Activated CD4-positive, CD25-positive, alpha-beta regulatory T cell treated with anti-CD3 and anti-CD28 coated beads, Interleukin-2, amount 50 U/mL, for 72 hours (primary cell): ENCODE measurements around the gene CHRDL2.

Source experiments
- DNase-seq: peaks from one replicate; pipeline ENCODE4 v3.0.0; 2021

CHRDL2 gene

DNA sequence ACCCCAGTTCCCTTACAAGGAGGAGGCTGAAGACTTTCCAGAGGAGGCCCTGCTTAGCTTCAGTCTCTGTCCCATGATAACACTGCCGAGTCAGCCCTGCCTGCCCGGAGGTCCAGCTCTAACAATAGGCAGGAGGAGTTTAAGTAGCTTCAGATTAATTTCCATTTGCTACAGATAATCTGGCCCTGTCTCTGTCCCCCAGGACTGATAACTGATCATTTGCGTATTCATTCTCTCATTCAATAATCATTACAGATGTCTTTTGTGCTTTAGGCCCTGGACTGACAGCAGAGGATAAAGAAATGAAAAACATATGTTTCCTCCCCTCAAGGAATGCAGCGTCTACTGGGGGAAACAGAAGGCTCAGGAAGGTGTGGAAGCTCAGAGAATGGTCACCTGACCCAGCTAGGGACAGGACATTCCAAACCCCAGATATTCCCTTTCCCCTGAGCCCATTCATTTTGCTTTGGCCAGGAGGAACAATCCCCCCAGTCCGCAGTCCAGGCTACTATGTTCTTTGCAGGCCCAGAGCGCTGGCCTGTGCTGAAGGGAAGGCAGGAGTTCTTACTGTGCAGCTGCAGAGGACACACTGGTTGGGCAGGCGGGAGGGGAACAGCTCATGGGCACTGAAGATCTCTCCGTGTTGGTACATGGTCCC, 20.8 kb downstream of the CHRDL2 start:
- no peak for DNase-seq

DNA sequence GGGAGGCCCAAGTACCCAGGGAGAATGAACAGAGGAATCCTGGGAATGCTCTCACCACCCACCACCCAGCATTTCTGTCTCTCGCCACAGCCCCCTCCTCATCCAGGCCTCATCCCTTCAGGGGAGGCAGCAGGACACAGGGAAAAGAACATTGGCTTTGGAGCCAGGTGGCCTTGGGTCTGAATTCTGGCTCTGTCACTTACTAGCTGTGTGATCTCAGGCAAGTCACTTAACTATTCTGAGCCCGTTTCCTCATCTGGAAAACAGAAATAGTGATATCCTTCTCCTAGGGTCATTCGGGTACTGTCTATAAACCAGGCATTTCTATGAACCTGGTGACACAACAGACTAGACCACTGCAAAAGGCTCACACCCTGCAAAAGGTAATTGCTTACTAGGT, 22.1 kb downstream of the CHRDL2 start:
- DNase-seq: no peak

- DNase-seq: no peak
These were observed 23.4 kb downstream of the CHRDL2 start for GRCh38 chr11:74707602-74708510.

DNA sequence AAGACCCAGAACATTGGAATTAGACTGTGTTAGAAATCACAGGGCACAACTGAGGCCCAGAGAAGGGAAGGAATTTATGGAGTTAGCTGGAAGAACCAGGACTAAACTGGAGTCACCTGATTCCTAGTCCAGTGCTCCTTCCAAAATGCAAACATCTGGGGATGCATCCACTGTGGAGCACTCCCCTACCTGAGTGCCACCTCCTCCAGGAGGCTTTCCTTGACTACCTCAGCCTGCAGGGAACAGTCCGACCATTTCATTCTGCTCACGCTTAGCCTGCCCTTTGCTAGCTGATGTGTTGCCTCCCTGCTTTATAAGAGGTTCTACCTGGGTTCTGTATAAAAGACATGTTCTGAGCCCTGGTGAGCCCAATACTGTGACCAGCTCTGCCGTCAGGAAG, 24.0 kb downstream of the CHRDL2 start:
- DNase-seq: no peak

GRCh38 chr11:74703211-74703610, 28.0 kb downstream of the CHRDL2 start:
- DNase-seq: no peak

DNA sequence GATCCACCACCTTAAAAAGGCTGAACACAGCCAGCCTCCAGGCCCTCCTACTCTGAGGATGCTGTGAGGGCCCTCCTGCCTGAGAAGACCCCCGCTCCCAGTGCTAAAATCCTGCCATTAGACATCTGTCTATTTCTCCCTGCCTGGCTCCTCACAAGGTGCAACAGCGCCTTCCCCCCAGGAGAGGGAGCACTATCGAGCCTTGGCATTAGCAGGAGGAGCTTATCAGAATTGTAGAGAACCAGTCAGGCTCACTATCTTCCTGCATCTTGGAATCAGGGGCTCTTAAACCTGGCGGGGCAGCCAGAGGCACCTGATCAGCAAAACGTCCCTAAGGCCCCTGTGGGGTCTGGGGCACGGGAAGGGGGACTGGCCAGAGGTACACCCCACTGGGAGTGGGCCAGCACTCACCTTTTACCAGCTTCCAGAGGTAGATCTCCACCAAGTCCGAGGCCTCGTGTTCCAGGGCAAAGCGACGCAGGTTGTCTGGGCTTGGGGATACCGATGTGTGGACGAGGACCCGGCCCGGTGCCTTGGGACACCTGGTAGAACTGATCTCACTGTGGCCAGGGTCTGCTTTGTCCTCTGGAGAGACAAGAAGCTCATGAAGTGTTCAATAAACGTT, 28.7 kb downstream of the CHRDL2 start:
- DNase-seq: peak; percentile 49

DNA sequence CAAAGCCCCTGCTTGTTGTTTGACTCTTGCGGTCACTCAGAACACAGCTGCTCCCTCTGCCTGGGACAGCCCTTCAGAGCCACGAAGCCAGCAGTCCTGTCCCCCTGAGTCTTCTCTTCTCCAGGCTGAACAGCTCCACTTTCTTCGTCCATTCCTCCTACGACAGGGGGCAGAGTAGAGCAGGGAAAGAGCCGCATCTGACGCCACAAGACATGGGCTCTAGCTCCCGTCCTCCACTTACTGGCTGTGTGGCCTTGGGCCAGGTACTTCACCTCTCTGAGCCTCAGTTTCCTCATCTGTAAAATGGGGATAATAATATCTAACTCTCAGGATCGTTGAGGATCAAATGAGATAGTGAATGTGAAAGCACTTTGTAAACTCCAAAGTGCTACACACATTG, 29.9 kb downstream of the CHRDL2 start:
- DNase-seq: no peak

GRCh38 chr11:74699615-74700396, 31.4 kb downstream of the CHRDL2 start:
- no peak for DNase-seq

GRCh38 chr11:74697722-74698121, 33.5 kb downstream of the CHRDL2 start:
- no peak for DNase-seq

DNA sequence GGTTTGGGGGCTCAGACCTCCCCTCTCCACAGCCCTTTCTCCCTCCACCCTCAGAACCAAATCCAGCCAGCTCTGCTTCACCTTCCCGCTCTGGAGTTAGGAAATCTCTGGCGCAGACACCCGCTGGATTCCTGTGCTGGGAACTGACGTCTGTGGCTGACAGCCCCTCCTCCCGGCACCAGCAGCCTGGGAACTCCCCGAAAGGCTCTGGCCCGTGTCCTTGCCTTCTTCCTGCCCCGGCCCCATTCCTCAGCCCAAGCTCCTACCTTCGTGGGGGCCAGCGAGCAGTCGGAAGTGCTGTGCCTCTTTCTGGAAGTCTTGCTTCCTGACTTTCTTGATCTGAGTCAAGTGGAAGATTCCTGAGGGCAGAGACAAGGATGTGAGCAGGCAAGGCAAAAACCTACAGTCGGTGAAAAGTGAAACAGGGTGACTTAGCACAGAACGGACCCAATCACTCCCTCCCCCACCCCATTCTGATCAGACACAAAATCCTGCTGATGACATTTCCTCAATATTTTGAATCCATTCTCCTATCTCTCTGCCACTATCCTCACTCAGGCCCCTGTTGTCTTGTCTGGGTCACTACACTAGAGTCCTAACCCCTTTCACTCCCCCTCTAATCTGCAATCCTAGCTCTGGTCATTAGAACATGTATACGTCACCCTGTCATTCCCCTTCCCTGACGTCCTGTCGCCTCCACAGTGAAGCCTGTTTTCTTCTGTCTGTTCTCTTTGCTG, 34.1 kb downstream of the CHRDL2 start:
- no peak for DNase-seq

GRCh38 chr11:74696500-74696899, 34.7 kb downstream of the CHRDL2 start:
- DNase-seq: no peak

GRCh38 chr11:74695705-74696280, 35.4 kb downstream of the CHRDL2 start:
- DNase-seq: no peak

DNA sequence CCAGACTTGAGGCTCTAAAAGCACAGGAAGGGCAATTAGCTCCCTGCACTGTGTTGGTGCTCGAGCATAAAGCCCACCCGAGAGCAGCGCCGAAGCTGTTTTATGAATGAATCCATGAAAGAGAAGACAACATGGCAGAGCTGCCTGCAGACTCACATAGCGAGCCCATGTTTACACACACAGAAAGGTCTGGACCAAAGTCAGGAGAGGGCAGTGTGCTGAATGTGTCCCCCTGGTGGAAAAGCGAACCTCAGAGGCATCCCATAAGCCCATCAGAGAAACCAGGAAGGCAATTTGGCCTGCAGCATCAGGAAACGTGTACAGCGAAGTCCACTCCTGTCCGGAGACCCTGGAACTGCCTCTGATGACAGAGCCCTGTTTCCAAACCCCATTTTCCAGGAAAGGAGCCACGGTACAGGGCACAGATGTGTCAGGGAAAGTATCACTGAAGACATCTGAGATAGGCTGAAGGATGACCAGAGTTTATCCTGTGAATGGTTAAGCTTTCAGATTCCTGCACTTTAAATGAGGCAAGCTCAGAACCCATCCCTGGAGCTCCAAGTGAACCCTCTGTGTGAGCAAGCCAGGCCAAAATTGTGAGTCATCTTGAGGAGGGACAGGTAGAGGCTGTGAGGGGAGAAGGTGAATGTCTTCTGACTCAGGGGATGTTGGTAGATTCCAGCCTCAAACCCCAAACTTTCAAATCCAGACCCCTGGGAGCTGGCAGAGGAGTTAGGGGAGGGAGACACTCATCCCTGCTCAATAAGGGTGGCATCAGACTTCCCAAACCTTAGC, 36.9 kb downstream of the CHRDL2 start:
- DNase-seq: no peak

- DNase-seq: no peak
These were observed 37.7 kb downstream of the CHRDL2 start for GRCh38 chr11:74693531-74693930.

GRCh38 chr11:74691755-74692154, 39.5 kb downstream of the CHRDL2 start:
- DNase-seq: no peak

DNA sequence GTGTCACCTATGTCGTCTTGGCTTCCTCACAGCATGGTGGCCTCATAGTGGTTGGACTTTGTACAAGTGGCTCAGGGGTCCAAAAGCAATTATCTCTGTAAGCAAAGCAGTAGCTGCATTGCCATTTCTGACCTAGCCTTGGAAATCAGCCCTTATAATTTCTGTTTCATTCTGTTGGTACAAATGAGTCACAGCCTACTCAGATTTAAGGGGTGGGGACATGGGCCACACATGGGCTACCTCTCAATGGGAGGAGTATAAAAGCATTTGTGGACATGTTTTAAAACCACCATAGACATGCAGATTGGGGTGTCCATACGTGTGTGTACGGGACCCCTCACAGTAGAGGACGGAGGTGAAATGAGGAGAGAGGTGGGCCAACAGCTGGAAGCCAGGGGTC, 41.6 kb downstream of the CHRDL2 start:
- DNase-seq: no peak

DNA sequence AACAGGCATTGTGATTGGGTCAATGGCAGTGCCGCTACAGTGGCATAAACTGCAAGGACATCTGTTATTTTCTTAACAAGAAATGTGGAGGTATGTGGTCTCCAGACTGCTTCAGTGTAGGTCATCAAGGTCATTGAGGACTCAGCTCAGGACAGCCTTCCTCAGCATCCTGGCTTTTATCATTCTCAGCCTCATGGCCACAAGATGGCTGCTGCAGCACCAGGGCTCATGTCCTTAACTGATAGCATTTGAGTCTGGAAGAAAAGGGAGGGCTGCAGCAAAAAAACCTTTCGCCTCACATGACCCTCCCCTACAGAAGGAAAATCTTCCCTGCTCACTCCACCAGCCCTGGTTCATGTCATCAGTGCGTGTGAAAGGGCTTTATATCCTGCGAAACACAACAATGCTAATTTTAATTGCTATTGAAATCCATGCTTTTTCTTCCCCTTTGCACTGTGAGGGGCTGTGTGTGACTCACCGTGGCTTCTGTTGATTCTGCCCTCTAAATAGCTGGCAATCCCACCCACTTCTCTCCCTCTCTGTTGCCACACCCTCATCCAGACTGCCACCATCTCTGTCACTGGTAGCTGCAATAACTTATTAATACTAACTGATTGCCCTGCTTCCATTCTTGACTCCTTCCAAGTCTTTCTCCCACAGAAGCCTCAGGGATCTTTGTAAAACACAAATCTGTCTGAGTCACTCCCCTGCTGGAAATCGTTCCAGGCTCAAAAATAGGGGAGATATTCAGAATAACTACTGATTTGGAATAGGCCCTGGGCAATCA, 43.8 kb downstream of the CHRDL2 start:
- DNase-seq: no peak

DNA sequence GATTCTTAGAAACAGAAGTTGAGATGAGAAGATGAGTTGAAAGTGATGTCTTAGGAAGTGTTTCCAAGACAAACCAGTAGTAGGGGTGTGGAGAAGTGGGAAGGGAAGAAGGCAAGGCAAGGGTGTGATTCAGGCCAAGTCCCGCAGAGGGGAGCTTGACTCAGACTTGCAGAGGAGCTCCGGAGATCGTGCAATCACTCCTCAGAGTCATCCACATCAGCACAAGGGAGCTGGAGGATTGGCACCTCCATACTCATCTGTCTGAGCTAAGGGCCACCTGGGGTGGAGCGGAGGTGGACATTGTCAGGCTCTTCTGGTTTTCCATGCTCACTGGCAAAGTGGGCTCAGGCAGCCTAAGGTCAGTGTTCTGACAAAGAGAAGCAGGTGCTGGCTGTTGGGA, 44.4 kb downstream of the CHRDL2 start:
- no peak for DNase-seq

- DNase-seq: no peak
These were observed 45.3 kb downstream of the CHRDL2 start for GRCh38 chr11:74685905-74686304.

DNA sequence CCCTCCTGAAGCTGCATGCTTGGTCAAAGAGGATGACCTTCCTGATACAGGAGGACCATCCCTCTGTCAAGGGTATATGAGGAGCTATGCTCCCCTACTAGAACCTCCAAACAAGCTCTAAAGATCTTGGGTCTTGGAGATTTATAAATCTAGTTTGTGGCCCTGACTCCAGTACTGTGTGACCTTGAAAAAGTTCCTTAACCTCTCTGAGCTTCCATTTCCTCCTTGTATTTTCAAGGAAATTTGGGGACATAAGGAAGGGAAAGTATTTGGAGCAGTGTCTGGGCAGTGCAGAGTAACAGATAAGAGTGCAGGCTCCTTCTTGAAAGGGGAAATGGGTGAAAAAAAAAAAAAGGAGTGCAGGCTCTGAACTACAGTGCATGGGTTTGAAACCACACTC, 45.9 kb downstream of the CHRDL2 start:
- no peak for DNase-seq
